Activated CD8-positive, alpha-beta T cell treated with anti-CD3 and anti-CD28 coated beads for 36 hours (primary cell): ENCODE results near the gene EXOG. TPM values are rescaled to one million over a fixed set of nuclear protein-coding genes. Genes with fewer than 3 reads are reported as not detected.

Experiments
- ATAC-seq: fragments of 200-7000 bp; cut with Tn5 transposase; one replicate; pipeline ENCODE4 v1.10.0; 2021; ENCODE audit warnings: mild to moderate bottlenecking, moderate library complexity
- CTCF ChIA-PET: fragments of 350-600 bp; sonication (Branson Sonifier 250); formaldehyde crosslinking; loops from one replicate; lab custom pipeline; 2021; ENCODE audit warnings: antibody characterized with exemption; lab: Charles Lee
- POLR2A ChIA-PET: fragments of 350-600 bp; sonication (Branson Sonifier 250); formaldehyde crosslinking; loops from one replicate; lab custom pipeline; 2021; ENCODE audit warnings: antibody characterized with exemption; lab: Charles Lee
- DNase-seq: peaks from one replicate; pipeline ENCODE4 v3.0.0-alpha.2; 2020
- H3K27ac Mint-ChIP-seq: one replicate; pipeline ENCODE4 v1.8.0; 2021; ENCODE audit warnings: mild to moderate bottlenecking, mixed read lengths
- H3K27me3 Mint-ChIP-seq: one replicate; pipeline ENCODE4 v1.8.0; 2021; ENCODE audit warnings: mixed read lengths
- H3K36me3 Mint-ChIP-seq: one replicate; pipeline ENCODE4 v1.8.0; 2021; ENCODE audit warnings: low read depth, mixed read lengths
- H3K4me1 Mint-ChIP-seq: one replicate; pipeline ENCODE4 v1.8.0; 2021; ENCODE audit warnings: low read depth, mixed read lengths
- H3K4me3 Mint-ChIP-seq: one replicate; pipeline ENCODE4 v1.8.0; 2021; ENCODE audit warnings: mild to moderate bottlenecking, moderate library complexity, mixed read lengths
- H3K9me3 Mint-ChIP-seq: one replicate; pipeline ENCODE4 v1.8.0; 2021; ENCODE audit warnings: mixed read lengths
- intact Hi-C: fragments of 100-400 bp; cut with micrococcal nuclease; formaldehyde crosslinking; loops from one replicate; pipeline ENCODE4 v1.10.0; 2022
- total RNA-seq, 2 experiments: library from RNA; stranded (reverse); gene quantifications; one replicate each; pipeline ENCODE4 v1.2.3, GENCODE V29; 2021
- TF ChIP-seq, protein P1 (sequence below): fragments of 200-600 bp; IDR thresholded peaks from one replicate; pipeline ENCODE4 v1.8.0; 2022; ENCODE audit warnings: antibody characterized with exemption, mild to moderate bottlenecking

Gene EXOG
- total RNA-seq, 2 experiments from 2014 or later, result 16.8 to 17.7 TPM

DNA sequence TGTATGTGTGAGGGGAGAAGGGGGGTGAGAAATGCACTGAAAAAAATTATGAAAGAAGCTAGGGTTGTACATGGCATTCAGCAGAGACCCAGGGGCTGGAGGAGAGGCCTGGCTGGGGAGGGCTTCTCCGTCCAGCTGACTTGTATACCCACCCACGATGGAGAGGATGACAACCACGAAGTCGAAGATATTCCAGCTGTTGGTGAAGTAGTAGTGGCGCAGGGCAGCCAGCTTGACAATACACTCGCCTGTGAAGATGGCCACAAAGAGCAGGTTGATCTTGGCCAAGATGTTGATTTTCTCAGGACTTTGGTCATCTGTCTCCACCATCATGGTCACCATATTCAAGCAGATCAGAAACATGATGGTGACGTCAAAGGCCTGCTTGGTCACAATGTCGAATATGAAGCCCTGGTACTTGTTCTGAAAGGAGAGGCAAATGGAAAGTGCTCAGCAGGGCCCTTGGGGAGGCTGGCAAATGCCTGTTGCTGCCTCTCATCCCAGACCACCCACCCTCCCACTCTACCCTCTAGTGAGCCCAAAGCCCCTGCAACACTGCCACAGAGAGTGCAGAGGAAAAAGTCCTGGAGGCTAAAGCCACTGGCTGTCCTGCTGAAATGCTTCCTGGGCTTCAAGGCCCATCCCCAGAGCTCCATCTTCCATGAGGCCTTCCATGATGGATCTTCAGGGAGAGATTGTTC is 58.1 kb downstream of the EXOG start:
- DNase-seq, result no peak
- ATAC-seq, result no peak
- Mint-ChIP-seq H3K4me3 (no peak overlapping the region), H3K4me1 (no peaks in the 10 kb centered on the region), H3K27ac (no peak overlapping the region), H3K9me3 (peaks cover 1% of the 10 kb centered on the region), H3K36me3 (no peaks in the 10 kb centered on the region), H3K27me3 (peaks cover 2% of the 10 kb centered on the region)
- TF ChIP-seq, protein P1, sequence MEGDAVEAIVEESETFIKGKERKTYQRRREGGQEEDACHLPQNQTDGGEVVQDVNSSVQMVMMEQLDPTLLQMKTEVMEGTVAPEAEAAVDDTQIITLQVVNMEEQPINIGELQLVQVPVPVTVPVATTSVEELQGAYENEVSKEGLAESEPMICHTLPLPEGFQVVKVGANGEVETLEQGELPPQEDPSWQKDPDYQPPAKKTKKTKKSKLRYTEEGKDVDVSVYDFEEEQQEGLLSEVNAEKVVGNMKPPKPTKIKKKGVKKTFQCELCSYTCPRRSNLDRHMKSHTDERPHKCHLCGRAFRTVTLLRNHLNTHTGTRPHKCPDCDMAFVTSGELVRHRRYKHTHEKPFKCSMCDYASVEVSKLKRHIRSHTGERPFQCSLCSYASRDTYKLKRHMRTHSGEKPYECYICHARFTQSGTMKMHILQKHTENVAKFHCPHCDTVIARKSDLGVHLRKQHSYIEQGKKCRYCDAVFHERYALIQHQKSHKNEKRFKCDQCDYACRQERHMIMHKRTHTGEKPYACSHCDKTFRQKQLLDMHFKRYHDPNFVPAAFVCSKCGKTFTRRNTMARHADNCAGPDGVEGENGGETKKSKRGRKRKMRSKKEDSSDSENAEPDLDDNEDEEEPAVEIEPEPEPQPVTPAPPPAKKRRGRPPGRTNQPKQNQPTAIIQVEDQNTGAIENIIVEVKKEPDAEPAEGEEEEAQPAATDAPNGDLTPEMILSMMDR, result no peak
- POLR2A ChIA-PET, result no interaction called here
- intact Hi-C loops, result no loop called here
- CTCF ChIA-PET, result no interaction called here

DNA sequence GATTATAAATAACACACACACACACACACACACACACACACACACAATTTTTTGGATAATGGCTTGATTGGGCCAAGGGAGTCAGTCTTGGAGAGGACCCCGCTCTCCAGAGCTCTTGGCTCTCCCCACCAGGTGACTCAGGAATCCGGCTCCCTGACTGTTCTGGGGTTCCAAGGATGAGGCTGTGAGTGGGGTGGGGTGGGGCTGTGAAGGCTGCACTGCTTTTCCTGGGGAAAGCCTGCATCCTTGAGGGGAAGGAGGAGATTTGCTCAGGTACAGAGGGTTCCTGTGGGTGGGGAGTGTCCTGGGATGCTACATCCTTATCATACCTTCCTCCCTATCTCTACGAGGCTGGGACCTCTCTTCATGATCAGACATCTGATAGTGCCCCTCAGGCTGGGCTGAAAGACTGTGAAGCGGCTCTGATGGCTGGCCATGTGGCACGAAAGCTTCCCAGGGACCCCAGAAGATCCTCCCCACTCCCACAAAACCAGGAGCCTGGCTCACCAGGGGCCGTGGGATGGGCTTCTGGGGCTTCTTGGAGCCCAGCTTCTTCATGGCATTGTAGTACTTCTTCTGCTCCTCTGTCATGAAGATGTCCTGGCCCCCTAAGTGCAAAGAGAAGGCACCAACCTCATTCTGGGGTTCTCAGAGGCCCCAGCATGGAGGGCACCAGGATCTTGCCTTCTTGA is 59.2 kb downstream of the EXOG start:
- no peak for DNase-seq
- Mint-ChIP-seq H3K4me3 (no peak overlapping the region), H3K27me3 (peaks cover 2% of the 10 kb centered on the region), H3K4me1 (no peaks in the 10 kb centered on the region), H3K36me3 (no peaks in the 10 kb centered on the region), H3K27ac (no peak overlapping the region), H3K9me3 (peaks cover 1% of the 10 kb centered on the region)
- ChIA-PET CTCF (no interaction called here), POLR2A (no interaction called here)
- TF ChIP-seq, protein P1, result no peak
- intact Hi-C loops, result no loop called here
- no peak for ATAC-seq

DNA sequence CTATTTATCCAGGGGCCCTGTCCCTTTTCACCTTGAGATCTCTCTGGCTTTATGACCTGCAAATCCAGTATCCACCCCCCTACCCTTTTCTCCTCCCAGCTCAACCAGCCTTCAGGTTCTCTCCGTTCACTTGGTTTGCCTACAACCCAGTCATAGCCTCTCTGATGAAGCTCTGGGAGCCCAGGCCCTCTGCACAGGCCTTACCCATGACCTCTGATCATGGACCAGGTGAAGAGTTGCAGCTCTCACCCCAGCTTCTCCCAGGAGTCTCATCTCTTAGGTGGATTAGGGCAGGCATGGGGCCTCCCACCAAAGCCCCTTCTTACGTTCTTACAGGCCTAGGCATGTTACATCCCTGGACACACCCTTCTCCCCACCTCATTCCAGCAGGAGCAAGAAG is 59.8 kb downstream of the EXOG start:
- DNase-seq (no peak), ATAC-seq (no peak)
- intact Hi-C loops, result no loop called here
- H3K27me3 Mint-ChIP-seq, result peaks cover 2% of the 10 kb centered on the region
- H3K36me3 Mint-ChIP-seq, result no peaks in the 10 kb centered on the region
- H3K27ac Mint-ChIP-seq, result no peak overlapping the region
- no peak overlapping the region for H3K4me3 Mint-ChIP-seq
- H3K4me1 Mint-ChIP-seq, result no peaks in the 10 kb centered on the region
- POLR2A ChIA-PET, result no interaction called here
- CTCF ChIA-PET, result no interaction called here
- peaks cover 1% of the 10 kb centered on the region for H3K9me3 Mint-ChIP-seq
- TF ChIP-seq, protein P1, result no peak

DNA sequence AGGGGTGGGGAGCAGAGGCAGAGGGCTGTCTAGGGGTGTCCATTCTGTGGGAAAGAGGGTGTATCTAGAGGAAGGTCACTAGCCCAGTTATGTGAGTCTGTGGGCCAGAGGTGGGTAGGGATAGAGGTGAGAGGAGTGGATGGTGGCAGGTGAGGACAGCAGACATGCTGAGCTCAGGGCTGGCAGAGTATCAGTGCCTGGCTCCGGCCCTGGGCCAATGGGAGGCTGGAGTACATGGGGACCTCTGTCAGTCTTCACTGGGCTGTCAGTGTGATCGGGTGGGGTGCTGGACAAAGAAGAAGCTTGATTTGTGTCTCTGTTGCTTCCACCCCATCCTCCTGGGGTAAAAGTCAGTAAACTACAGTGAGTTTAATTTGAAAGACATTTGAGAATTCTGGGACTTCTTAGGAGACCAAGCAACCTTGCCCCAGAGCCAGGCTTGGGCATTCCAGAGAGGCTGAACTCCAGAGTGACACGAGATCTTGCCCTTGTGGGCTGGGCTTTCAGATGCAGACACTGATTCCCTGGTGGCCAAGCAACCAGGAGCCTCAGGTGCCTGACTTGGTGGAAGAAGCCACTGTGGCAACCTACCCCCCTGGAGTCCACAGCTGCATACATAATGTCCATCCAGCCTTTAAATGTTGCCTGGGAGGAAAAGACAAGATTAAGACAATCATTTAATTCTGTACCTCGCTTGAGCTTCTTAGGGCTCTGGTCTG is 60.7 kb downstream of the EXOG start:
- CTCF ChIA-PET, result interaction anchor here (1.0 kb wide), 1 partner anchor 94 kb away, joined by 3 read pairs; no protein-coding TSS in a partner anchor
- ATAC-seq, result no peak
- DNase-seq, result no peak
- peaks cover 2% of the 10 kb centered on the region for H3K27me3 Mint-ChIP-seq
- intact Hi-C loops, result no loop called here
- H3K4me1 Mint-ChIP-seq, result no peaks in the 10 kb centered on the region
- no peaks in the 10 kb centered on the region for H3K36me3 Mint-ChIP-seq
- H3K9me3 Mint-ChIP-seq, result peaks cover 1% of the 10 kb centered on the region
- H3K4me3 Mint-ChIP-seq, result no peak overlapping the region
- no peak overlapping the region for H3K27ac Mint-ChIP-seq
- TF ChIP-seq, protein P1, result no peak
- POLR2A ChIA-PET, result no interaction called here

DNA sequence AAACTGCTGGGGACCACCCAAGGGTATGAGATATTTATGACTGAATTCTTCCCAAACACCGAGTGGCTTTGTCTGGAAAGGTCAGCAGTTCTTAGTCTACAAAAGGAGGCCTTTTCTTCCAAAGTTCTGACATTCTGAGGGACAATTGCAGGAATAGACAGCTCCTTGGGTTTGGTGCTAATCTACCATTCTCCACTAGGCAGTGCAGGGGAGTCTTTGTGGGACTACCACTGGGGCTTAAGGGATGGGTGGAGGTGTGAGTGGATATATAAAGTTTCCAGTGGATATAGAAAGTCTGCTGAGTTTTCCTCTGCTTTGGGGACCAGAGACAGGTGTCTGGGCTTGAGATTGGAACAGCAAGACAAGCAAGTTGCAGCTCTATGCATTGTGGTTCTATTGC is 62.7 kb downstream of the EXOG start:
- no peaks in the 10 kb centered on the region for H3K4me1 Mint-ChIP-seq

More for the DNA sequence above, 62.7 kb downstream of the EXOG start:
- ATAC-seq, result no peak
- Mint-ChIP-seq H3K27ac (no peak overlapping the region), H3K36me3 (no peaks in the 10 kb centered on the region), H3K9me3 (peaks cover 1% of the 10 kb centered on the region), H3K4me3 (no peak overlapping the region), H3K27me3 (peaks cover 2% of the 10 kb centered on the region)
- TF ChIP-seq, protein P1, result no peak
- ChIA-PET POLR2A (no interaction called here), CTCF (interaction anchor here (1.2 to 1.4 kb wide), 2 partner anchors 40 to 63 kb away, joined by 3 to 5 read pairs; partner anchors contain the start of gene EXOG)
- DNase-seq, result no peak
- intact Hi-C loops, result no loop called here
